ENCODE measurements around the gene OR6V1. TPM values are rescaled to one million over a fixed set of nuclear protein-coding genes. Genes with fewer than 3 reads are reported as not detected.

Gene OR6V1
- total RNA-seq, 1 experiment from 2014 or later: not detected

GRCh38 chr7:143015926-143016490 lies 36.1 kb upstream of the OR6V1 start:
- Histone ChIP-seq H3K36me3 (ENCODE audit: control insufficient read depth in 1 of 2, insufficient read depth in 2 of 2, low read length in 2 of 2) (no peaks in the 10 kb centered on the region), H2AFZ (ENCODE audit: low read depth, low read length, poor library complexity, severe bottlenecking) (no peak overlapping the region), H3K27me3 (ENCODE audit: insufficient read depth, low read length) (no peaks in the 10 kb centered on the region), H3K4me1 (ENCODE audit: control insufficient read depth in 1 of 2, insufficient read depth in 2 of 2, low read length in 2 of 2) (peaks cover 0 to 6% of the 10 kb centered on the region in 2 experiments; a peak in 1 of 4 replicates), H3K4me2 (ENCODE audit: low read length) (no peak overlapping the region), H3K27ac (ENCODE audit: low read depth, low read length) (no peak overlapping the region), H3K9me2 (ENCODE audit: insufficient read depth) (no peaks in the 10 kb centered on the region), H3K79me2 (ENCODE audit: insufficient read depth, low read length) (no peaks in the 10 kb centered on the region), H4K20me1 (ENCODE audit: insufficient read depth) (no peaks in the 10 kb centered on the region), H3K9me3 (ENCODE audit: control insufficient read depth in 1 of 2, insufficient read depth in 1 of 2, low read depth in 1 of 2, low read length in 2 of 2) (no peaks in the 10 kb centered on the region), H3K4me3 (replicated peaks in 1 of 2; ENCODE audit: low read depth in 1 of 2, low read length in 2 of 2) (no peak overlapping the region), H3K9ac (ENCODE audit: low read length) (no peak overlapping the region)
- ChIA-PET POLR2A (no interaction called here), RAD21 (ENCODE audit: low non-redundant PET in 1 of 2, low total read pairs in 2 of 2, uncharacterized antibody in 2 of 2, unreplicated experiment in 2 of 2) (no interaction called here), CTCF (interaction anchor here (1.5 to 18.9 kb wide), 2 partner anchors 9 to 200 kb away, joined by 3 to 331 read pairs; no protein-coding TSS in a partner anchor)
- no peak for TF ChIP-seq FOSL1 (IDR thresholded peaks at IDR 0.05; ENCODE audit: low read depth)
- no peak for ATAC-seq
- no peak for DNase-seq (ENCODE audit: low read depth, low spot score)
- intact Hi-C loops (cut with micrococcal nuclease): no loop called here
- BruUV-seq (replicated peaks): no TSS peak

GRCh38 chr7:143016996-143017395 lies 35.1 kb upstream of the OR6V1 start:
- H3K4me1 ChIP-seq (ENCODE audit: control insufficient read depth in 1 of 2, insufficient read depth in 2 of 2, low read length in 2 of 2): peaks cover 0 to 6% of the 10 kb centered on the region in 2 experiments; a peak in 1 of 4 replicates
- ChIA-PET CTCF (interaction anchor here (1.5 to 18.9 kb wide), 2 partner anchors 9 to 199 kb away, joined by 3 to 331 read pairs; no protein-coding TSS in a partner anchor), RAD21 (ENCODE audit: low non-redundant PET in 1 of 2, low total read pairs in 2 of 2, uncharacterized antibody in 2 of 2, unreplicated experiment in 2 of 2) (no interaction called here), POLR2A (no interaction called here)
- intact Hi-C loops (cut with micrococcal nuclease): no loop called here
- H3K4me2 ChIP-seq (ENCODE audit: low read length): no peak overlapping the region
- no peaks in the 10 kb centered on the region for H4K20me1 ChIP-seq (ENCODE audit: insufficient read depth)
- no peak for DNase-seq (ENCODE audit: low read depth, low spot score)
- H3K9ac ChIP-seq (ENCODE audit: low read length): no peak overlapping the region
- no peak overlapping the region for H3K27ac ChIP-seq (ENCODE audit: low read depth, low read length)
- no peaks in the 10 kb centered on the region for H3K36me3 ChIP-seq (ENCODE audit: control insufficient read depth in 1 of 2, insufficient read depth in 2 of 2, low read length in 2 of 2)
- no TSS peak for BruUV-seq (replicated peaks)
- no peak overlapping the region for H2AFZ ChIP-seq (ENCODE audit: low read depth, low read length, poor library complexity, severe bottlenecking)
- H3K9me3 ChIP-seq (ENCODE audit: control insufficient read depth in 1 of 2, insufficient read depth in 1 of 2, low read depth in 1 of 2, low read length in 2 of 2): no peaks in the 10 kb centered on the region
- H3K4me3 ChIP-seq (replicated peaks in 1 of 2; ENCODE audit: low read depth in 1 of 2, low read length in 2 of 2): no peak overlapping the region
- no peak for ATAC-seq
- H3K9me2 ChIP-seq (ENCODE audit: insufficient read depth): no peaks in the 10 kb centered on the region
- H3K79me2 ChIP-seq (ENCODE audit: insufficient read depth, low read length): no peaks in the 10 kb centered on the region
- TF ChIP-seq ZNF274 (IDR thresholded peaks at IDR 0.05; ENCODE audit: low read depth, low read length) (no peak), ATF3 (IDR thresholded peaks at IDR 0.05) (no peak), JUND (IDR thresholded peaks at IDR 0.05) (no peak)
- H3K27me3 ChIP-seq (ENCODE audit: insufficient read depth, low read length): no peaks in the 10 kb centered on the region
